HCT116 (cell line): Measurements from ENCODE around the gene MTHFD1L. TPM values are rescaled to one million over a fixed set of nuclear protein-coding genes. Genes with fewer than 3 reads are reported as not detected.

Experiments used
- ATAC-seq: fragments of 200-7000 bp; cut with Tn5 transposase; 2 replicates; pipeline ENCODE4 v1.9.1; 2020; ENCODE audit warnings: mild to moderate bottlenecking, moderate library complexity
- BruUV-seq: library from RNA; stranded (reverse); fragments of 400-500 nt; replicated peaks from 2 replicates; lab custom pipeline; 2021; lab: Mats Ljungman, UMichigan
- CTCF ChIA-PET: fragments of 300-600 bp; sonication (Branson Sonifier 250); formaldehyde crosslinking; loops from one replicate; lab custom pipeline; 2021; ENCODE audit warnings: antibody characterized with exemption; lab: Charles Lee
- POLR2A ChIA-PET: fragments of 300-600, 350-600 bp; sonication (Branson Sonifier 250); formaldehyde crosslinking; loops from one replicate; lab custom pipeline; 2021; ENCODE audit warnings: antibody characterized with exemption; lab: Charles Lee
- RAD21 ChIA-PET, 2 experiments: fragments of 300-600 bp; sonication (Branson Sonifier 250); formaldehyde crosslinking; loops; one replicate each; lab custom pipeline; 2023; ENCODE audit warnings: low total read pairs in 2 of 2; ENCODE audit not compliant: uncharacterized antibody in 2 of 2, unreplicated experiment in 2 of 2, low non-redundant PET in 1 of 2; lab: Charles Lee
- DNase-seq: peaks from one replicate; pipeline ENCODE4 v3.0.0-alpha.2; 2010; ENCODE audit warnings: low read depth, low spot score
- H2AFZ ChIP-seq: fragments of 200-600 bp; shearing (Covaris generic), sonication (generic); 2 replicates; pipeline ENCODE4 v1.6.1; 2017; ENCODE audit warnings: low read depth, mixed run types, mixed read lengths, antibody characterized with exemption, low read length; ENCODE audit not compliant: poor library complexity, severe bottlenecking
- H3K27ac ChIP-seq: 2 replicates; pipeline ENCODE4 v1.5.1; 2012; ENCODE audit warnings: low read depth, low read length
- H3K27me3 ChIP-seq: fragments of 200-600 bp; sonication (generic); 2 replicates; pipeline ENCODE4 v1.6.1; 2016; ENCODE audit warnings: mixed run types, low read length, mixed read lengths; ENCODE audit not compliant: insufficient read depth
- H3K36me3 ChIP-seq, 2 experiments: fragments of 200-500 bp in 1 of 2; fragments of 200-600 bp in 1 of 2; sonication (Bioruptor generic) in 1 of 2; sonication (generic) in 1 of 2; 2 replicates each; pipeline versions ENCODE4 v1.5.1 to v1.6.1; 2014 to 2016; ENCODE audit warnings: low read length in 2 of 2, inconsistent platforms in 1 of 2, mixed read lengths in 1 of 2, mixed run types in 1 of 2; ENCODE audit not compliant: insufficient read depth in 2 of 2, control insufficient read depth in 1 of 2
- H3K4me1 ChIP-seq, 2 experiments: fragments of 200-600 bp in 1 of 2; sonication (generic) in 1 of 2; 2 replicates each; pipeline versions ENCODE4 v1.5.1 to v1.6.1; 2012 to 2017; ENCODE audit warnings: low read length in 2 of 2, inconsistent platforms in 1 of 2, mild to moderate bottlenecking in 1 of 2, mixed read lengths in 1 of 2, mixed run types in 1 of 2, moderate library complexity in 1 of 2; ENCODE audit not compliant: insufficient read depth in 2 of 2, control insufficient read depth in 1 of 2
- H3K4me2 ChIP-seq: fragments of 200-600 bp; sonication (generic); 2 replicates; pipeline ENCODE4 v1.6.1; 2017; ENCODE audit warnings: mixed run types, low read length, mixed read lengths
- H3K4me3 ChIP-seq, 2 experiments: fragments of 200-600 bp in 1 of 2; sonication (generic) in 1 of 2; replicated peaks in 1 of 2; 2 replicates each; pipeline ENCODE4 v1.5.1; 2011 to 2016; ENCODE audit warnings: low read length in 2 of 2, control low read depth in 1 of 2, low read depth in 1 of 2, mild to moderate bottlenecking in 1 of 2, mixed read lengths in 1 of 2, mixed run types in 1 of 2
- H3K79me2 ChIP-seq: fragments of 200-600 bp; sonication (generic); 2 replicates; pipeline ENCODE4 v1.6.1; 2017; ENCODE audit warnings: mild to moderate bottlenecking, mixed run types, low read length, moderate library complexity, mixed read lengths; ENCODE audit not compliant: insufficient read depth
- H3K9ac ChIP-seq: fragments of 200-600 bp; sonication (generic); 2 replicates; pipeline ENCODE4 v1.6.1; 2016; ENCODE audit warnings: low read length, mixed read lengths
- H3K9me2 ChIP-seq: fragments of 200-600 bp; sonication (generic), shearing (Covaris generic); 2 replicates; pipeline ENCODE4 v1.6.1; 2017; ENCODE audit warnings: mixed run types, mild to moderate bottlenecking, moderate library complexity; ENCODE audit not compliant: insufficient read depth
- H3K9me3 ChIP-seq, 2 experiments: fragments of 200-500 bp in 1 of 2; fragments of 200-600 bp in 1 of 2; sonication (Bioruptor generic) in 1 of 2; sonication (generic) in 1 of 2; 2 replicates each; pipeline ENCODE4 v1.6.1; 2014 to 2017; ENCODE audit warnings: low read length in 2 of 2, mixed read lengths in 2 of 2, inconsistent platforms in 1 of 2, low read depth in 1 of 2, mild to moderate bottlenecking in 1 of 2, mixed run types in 1 of 2, moderate library complexity in 1 of 2; ENCODE audit not compliant: control insufficient read depth in 1 of 2, insufficient read depth in 1 of 2
- H4K20me1 ChIP-seq: fragments of 200-600 bp; sonication (generic), shearing (Covaris generic); 2 replicates; pipeline ENCODE4 v1.6.1; 2017; ENCODE audit warnings: mixed run types, mild to moderate bottlenecking, moderate library complexity; ENCODE audit not compliant: insufficient read depth
- EGR1 ChIP-seq: IDR thresholded peaks from 2 replicates; pipeline ENCODE4 v1.6.1; 2012; ENCODE audit warnings: low read depth
- ELF1 ChIP-seq: IDR thresholded peaks from 2 replicates; pipeline ENCODE4 v1.6.1; 2012; ENCODE audit warnings: low read depth, borderline replicate concordance
- EZH2 ChIP-seq: fragments of 200-600 bp; sonication (generic); IDR thresholded peaks from 2 replicates; pipeline ENCODE4 v1.6.1; 2017; ENCODE audit warnings: antibody characterized with exemption, mixed run types
- EZH2phosphoT487 ChIP-seq: fragments of 200-600 bp; IDR thresholded peaks from 2 replicates; pipeline ENCODE4 v1.6.1; 2018; ENCODE audit warnings: antibody characterized with exemption, borderline replicate concordance
- FOSL1 ChIP-seq: IDR thresholded peaks from 2 replicates; pipeline ENCODE4 v1.6.1; 2012; ENCODE audit warnings: low read depth
- JUND ChIP-seq: IDR thresholded peaks from 2 replicates; pipeline ENCODE4 v1.6.1; 2012
- POLR2A ChIP-seq: IDR thresholded peaks from 2 replicates; pipeline ENCODE4 v1.7.0; 2011; ENCODE audit warnings: borderline replicate concordance; ENCODE audit not compliant: insufficient read depth, insufficient read length; ENCODE audit errors: extremely low read depth
- POLR2AphosphoS5 ChIP-seq: IDR thresholded peaks from 2 replicates; pipeline ENCODE4 v1.6.1; 2011; ENCODE audit warnings: mild to moderate bottlenecking, low read depth, low read length, moderate library complexity
- RAD21 ChIP-seq: IDR thresholded peaks from 2 replicates; pipeline ENCODE4 v1.6.1; 2012; ENCODE audit warnings: low read depth, mild to moderate bottlenecking
- SIN3A ChIP-seq: IDR thresholded peaks from 2 replicates; pipeline ENCODE4 v1.6.1; 2012; ENCODE audit warnings: low read depth
- SP1 ChIP-seq: IDR thresholded peaks from 2 replicates; pipeline ENCODE4 v1.6.1; 2012; ENCODE audit warnings: low read depth
- TCF7L2 ChIP-seq: IDR thresholded peaks from 2 replicates; pipeline ENCODE4 v1.7.0; 2011; ENCODE audit warnings: borderline replicate concordance, inconsistent platforms; ENCODE audit not compliant: insufficient read depth, insufficient read length; ENCODE audit errors: extremely low read depth
- ZFX ChIP-seq: fragments of 450-650 bp; IDR thresholded peaks from 2 replicates; pipeline ENCODE4 v1.6.1; 2017
- ZNF274 ChIP-seq: fragments of 200-500 bp; sonication (Bioruptor generic); IDR thresholded peaks from 2 replicates; pipeline ENCODE4 v1.6.1; 2014; ENCODE audit warnings: mild to moderate bottlenecking, low read depth, low read length, inconsistent platforms
- intact Hi-C: fragments of 100-400 bp; cut with micrococcal nuclease; formaldehyde crosslinking; loops from 2 replicates; pipeline ENCODE4 v1.10.0; 2022
- total RNA-seq: library from RNA; stranded (reverse); gene quantifications from one replicate; pipeline ENCODE4 v1.2.1, GENCODE V29; 2021; ENCODE audit not compliant: unreplicated experiment
- TF ChIP-seq, protein P1 (sequence below): IDR thresholded peaks from 2 replicates; pipeline ENCODE4 v1.6.1; 2012
- TF ChIP-seq, protein P2 (sequence below): IDR thresholded peaks from 2 replicates; pipeline ENCODE4 v1.6.1; 2012

The MTHFD1L gene
- total RNA-seq, 1 experiment from 2014 or later: 127 TPM

DNA sequence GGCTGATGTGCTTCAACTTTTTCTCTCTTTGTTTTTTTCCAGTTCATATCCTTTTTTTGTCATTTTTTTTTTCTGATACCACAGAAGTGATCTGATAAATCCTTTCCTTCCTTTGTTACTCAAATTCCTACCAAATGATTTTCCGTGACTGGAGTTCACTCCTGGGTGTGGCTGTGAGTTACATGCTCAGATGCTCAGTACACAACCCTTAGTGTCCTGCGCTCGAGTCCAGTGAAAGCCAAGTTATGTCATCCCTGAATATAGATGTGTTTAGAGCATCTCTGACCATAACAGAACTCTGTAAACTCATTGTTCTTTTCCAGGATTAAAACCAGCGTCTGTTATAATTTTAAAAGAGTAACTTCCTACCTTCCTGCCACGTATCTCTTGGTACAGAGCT is 227.1 kb downstream of the MTHFD1L start:
- Histone ChIP-seq H3K36me3 (peaks cover 0 to 27% of the 10 kb centered on the region in 2 experiments; a peak in 2 of 4 replicates), H4K20me1 (no peaks in the 10 kb centered on the region), H3K27ac (no peak overlapping the region), H3K79me2 (peaks cover 5% of the 10 kb centered on the region; the same call in 1 of the 2 replicates), H3K27me3 (no peaks in the 10 kb centered on the region), H3K4me2 (peak overlapping the region; percentile 67), H2AFZ (no peak overlapping the region), H3K9me3 (no peaks in the 10 kb centered on the region), H3K4me1 (peaks cover 69 to 90% of the 10 kb centered on the region in 2 experiments), H3K4me3 (no peak overlapping the region), H3K9me2 (no peaks in the 10 kb centered on the region), H3K9ac (peak overlapping the region; percentile 58)
- ChIA-PET POLR2A (no interaction called here), RAD21 (no interaction called here), CTCF (no interaction called here)
- DNase-seq: no peak
- intact Hi-C loops: no loop called here
- no peak for TF ChIP-seq TCF7L2
- no peak for TF ChIP-seq EZH2
- TF ChIP-seq, protein P1, sequence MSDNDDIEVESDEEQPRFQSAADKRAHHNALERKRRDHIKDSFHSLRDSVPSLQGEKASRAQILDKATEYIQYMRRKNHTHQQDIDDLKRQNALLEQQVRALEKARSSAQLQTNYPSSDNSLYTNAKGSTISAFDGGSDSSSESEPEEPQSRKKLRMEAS: no peak
- TF ChIP-seq EZH2phosphoT487: no peak
- TF ChIP-seq JUND: no peak
- TF ChIP-seq ZNF274: no peak
- no peak for TF ChIP-seq FOSL1
- no TSS peak for BruUV-seq
- ATAC-seq: no peak

DNA sequence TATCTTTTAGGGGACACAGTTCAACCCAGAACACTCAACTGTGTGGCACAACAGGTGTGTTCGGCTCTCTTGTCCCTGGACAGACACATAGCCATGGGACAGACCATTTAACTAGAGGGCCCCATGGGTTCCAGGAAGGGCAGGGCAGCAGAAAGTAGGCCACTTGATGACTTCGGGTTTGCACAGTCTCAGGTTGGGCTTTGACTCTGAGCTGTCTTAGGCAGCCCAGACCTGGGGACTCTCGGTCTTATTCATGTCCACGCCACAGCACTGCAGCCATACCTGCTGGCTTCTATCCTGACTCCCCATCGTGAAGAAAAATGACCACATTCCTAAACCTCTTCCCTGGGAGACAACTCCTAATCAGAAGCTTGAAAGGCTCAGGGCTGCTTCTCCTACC is 228.2 kb downstream of the MTHFD1L start:
- TF ChIP-seq SIN3A: no peak
- TF ChIP-seq ELF1: no peak
- no peak for TF ChIP-seq SP1
- no peak for TF ChIP-seq EGR1
- no peak for TF ChIP-seq POLR2A
- no peak for TF ChIP-seq ZFX
- TF ChIP-seq TCF7L2: no peak
- no peak for TF ChIP-seq RAD21
- no peak for TF ChIP-seq POLR2AphosphoS5
- TF ChIP-seq, protein P2, sequence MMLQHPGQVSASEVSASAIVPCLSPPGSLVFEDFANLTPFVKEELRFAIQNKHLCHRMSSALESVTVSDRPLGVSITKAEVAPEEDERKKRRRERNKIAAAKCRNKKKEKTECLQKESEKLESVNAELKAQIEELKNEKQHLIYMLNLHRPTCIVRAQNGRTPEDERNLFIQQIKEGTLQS: no peak
- intact Hi-C loops: no loop called here
- CTCF ChIA-PET: no interaction called here
- H3K9me2 ChIP-seq: no peaks in the 10 kb centered on the region
- H3K36me3 ChIP-seq: peaks cover 0 to 27% of the 10 kb centered on the region in 2 experiments; a peak in 2 of 4 replicates
- RAD21 ChIA-PET: no interaction called here
- H3K27me3 ChIP-seq: no peaks in the 10 kb centered on the region
- H3K9ac ChIP-seq: no peak overlapping the region
- H4K20me1 ChIP-seq: no peaks in the 10 kb centered on the region
- DNase-seq (no peak), ATAC-seq (no peak)
- no peak overlapping the region for H3K4me3 ChIP-seq
- H3K27ac ChIP-seq: no peak overlapping the region; the same call in 1 of the 2 replicates
- H3K4me2 ChIP-seq: no peak overlapping the region
- peaks cover 4% of the 10 kb centered on the region; the same call in 1 of the 2 replicates for H3K79me2 ChIP-seq
- H3K9me3 ChIP-seq: no peaks in the 10 kb centered on the region
- peaks cover 58 to 85% of the 10 kb centered on the region in 2 experiments for H3K4me1 ChIP-seq
- BruUV-seq: no TSS peak
- no peak overlapping the region for H2AFZ ChIP-seq
- POLR2A ChIA-PET: no interaction called here
